ENCODE data around the gene LMBR1L.

LMBR1L gene

DNA sequence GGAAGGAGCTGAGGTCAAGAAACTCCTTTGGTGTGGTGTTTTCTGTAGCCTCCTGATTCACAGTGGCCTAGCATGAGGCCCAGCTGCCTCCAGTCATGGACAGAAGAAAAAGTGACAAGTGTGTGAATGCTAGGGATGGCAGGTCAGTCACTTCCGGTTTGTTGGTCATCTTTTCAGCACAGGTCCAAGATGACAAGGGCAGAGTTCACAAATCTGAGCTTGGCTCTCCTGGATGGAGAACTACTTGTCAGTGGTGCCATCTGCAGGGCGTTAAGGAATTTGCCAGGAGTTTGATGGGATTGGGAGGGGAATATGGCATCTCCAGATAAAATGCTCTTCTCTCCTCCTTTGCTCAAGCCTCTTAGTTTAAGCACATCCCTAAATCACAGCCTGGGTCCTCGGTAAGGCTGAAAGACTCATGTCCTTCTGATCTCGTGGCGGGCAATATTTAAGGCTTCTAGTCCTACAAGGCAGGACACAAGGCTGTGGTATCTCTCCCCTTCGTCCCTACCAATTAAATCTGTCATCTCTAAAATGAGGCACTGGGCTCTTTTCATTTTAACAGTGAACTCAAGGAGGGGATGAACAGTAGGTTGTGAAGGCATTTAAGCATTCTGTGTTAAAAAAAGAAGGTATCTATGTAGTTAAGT lies 10.5 kb upstream of the LMBR1L start:
- in situ Hi-C loops (cut with HindIII; ENCODE audit: low sequenced_read_pairs) = loop anchor here (10.0 kb wide), 1 partner anchor 56 kb away; the partner anchor contains the start of genes KMT2D and RHEBL1

GRCh38 chr12:49111206-49111605 lies 559 bp upstream of the LMBR1L start:
- in situ Hi-C loops (cut with HindIII; ENCODE audit: low sequenced_read_pairs) = no loop called here

DNA sequence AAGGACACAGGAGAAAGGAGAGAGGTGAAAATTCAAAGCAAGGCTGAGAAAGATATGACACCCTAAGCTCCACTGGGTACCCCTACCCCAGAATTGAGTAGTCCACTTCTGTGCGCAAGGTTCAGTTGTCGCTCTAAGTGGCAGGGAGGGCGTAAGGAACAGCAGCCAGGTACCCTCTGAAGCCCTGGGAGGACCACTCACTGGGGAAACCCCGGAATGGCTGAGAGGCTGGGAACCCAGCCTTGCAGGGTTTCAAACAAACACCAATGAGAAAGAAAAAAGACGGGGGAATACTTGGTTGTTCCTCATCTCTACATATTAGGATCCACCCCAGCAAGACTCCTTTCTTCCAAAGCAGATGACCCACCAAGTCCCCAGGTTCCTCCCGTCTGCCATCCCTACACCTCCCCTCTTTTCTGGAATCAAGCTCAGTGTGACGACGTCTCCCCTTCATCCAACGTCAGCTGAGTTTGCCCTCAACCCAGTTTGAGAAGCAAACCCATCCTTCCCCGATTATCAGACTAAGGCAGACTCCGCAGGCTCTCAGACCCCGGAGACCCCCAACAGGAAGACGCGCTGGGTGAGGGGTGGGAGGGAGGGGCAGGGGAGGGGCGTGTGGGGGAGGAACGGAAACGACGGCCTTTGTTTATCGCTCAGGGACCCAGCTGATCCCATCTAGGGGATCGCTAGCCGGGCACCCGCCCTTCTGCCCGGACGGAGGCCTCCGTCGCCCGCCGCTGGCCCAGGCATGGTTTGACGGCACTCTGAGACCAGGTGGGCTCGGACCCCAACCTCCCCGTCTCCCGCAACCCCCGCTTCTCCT lies 795 bp downstream of the LMBR1L start:
- in situ Hi-C loops (cut with HindIII; ENCODE audit: low sequenced_read_pairs) = no loop called here

DNA sequence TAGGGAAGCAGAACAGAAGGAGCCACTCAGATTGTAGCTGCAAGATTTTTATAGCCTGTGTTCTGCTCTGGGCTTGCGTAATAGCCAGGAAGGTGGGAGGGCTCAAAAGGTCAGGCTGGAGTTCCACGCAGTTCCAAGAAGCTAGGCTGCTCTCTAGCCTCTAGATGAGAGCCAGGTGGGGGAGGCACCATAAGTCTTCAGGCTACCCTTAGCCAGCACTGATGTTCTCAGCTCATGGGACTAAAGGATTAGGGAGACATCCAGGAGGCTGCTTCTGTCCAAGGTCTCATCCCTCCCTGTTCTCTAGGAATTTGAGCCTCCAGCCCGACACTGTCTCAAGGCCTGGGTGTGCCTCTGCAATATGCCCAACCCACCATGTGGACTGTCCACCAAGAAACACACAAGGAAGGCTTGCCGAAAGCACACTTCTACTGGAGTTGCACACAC lies 1.7 kb downstream of the LMBR1L start:
- in situ Hi-C loops (cut with HindIII; ENCODE audit: low sequenced_read_pairs) = no loop called here

- in situ Hi-C loops (cut with HindIII; ENCODE audit: low sequenced_read_pairs) = no loop called here
Measured at GRCh38 chr12:49105504-49106084, 5.1 kb downstream of the LMBR1L start.

DNA sequence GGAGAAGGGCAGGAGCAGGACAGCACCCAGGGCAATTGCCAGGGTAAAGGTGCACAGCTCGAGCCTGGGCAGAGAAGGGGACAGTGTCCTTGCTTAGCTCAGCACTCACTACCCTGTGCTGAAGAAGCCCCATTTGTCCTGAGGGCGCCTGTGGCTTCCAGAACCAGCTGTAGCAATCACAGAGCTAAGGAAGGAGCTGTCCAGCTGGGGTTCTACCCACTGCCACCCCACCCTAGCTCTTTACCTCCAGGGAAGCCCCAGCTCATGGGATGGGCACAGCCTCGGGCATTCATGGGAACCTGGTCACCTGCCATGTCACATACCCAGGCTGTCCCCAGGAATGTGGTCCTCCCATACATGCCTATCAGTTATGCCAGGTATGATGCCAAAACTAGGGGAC lies 5.8 kb downstream of the LMBR1L start:
- in situ Hi-C loops (cut with HindIII; ENCODE audit: low sequenced_read_pairs) = no loop called here

- in situ Hi-C loops (cut with HindIII; ENCODE audit: low sequenced_read_pairs) = no loop called here
Measured at GRCh38 chr12:49100380-49100779, 10.3 kb downstream of the LMBR1L start.

DNA sequence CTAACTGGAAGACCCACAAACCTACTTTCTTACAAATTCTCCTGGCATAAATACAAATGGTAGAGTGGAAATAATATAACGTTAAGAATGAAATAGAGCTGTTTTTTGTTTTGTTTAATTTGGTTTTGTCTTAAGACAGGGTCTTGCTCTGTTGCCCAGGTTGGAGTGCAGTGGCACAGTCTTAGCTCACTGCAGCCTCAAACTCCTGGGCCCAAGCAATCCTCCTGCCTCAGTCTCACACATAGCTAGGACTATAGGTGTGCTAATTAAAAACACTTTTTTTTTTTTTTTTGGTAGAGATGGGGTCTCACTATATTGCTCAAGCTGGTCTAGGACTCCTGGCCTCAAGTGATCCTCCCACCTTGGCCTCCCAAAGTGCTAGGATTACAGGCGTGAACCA lies 11.9 kb downstream of the LMBR1L start:
- in situ Hi-C loops (cut with HindIII; ENCODE audit: low sequenced_read_pairs) = no loop called here

DNA sequence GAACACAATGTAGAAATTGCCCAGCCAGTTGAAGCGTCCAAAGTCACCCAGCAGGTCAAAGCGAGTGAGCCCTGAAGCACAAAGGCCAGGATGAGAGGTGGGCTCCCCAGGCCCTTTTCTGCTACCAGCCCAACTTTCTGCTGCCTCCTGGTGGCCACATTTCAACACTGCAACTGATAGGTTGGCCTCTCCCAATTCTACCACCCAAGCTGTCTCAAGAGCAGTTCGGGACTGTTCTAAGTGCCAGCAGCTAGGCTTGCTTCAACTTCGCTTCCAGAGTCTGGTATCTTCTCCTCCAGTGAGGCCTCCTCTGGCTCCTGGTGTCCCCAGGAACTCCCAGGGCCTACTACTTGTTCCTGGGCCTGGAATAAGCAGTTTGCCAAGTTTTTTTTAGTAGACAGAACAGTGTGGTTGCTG lies 12.6 kb downstream of the LMBR1L start:
- in situ Hi-C loops (cut with HindIII; ENCODE audit: low sequenced_read_pairs) = no loop called here

DNA sequence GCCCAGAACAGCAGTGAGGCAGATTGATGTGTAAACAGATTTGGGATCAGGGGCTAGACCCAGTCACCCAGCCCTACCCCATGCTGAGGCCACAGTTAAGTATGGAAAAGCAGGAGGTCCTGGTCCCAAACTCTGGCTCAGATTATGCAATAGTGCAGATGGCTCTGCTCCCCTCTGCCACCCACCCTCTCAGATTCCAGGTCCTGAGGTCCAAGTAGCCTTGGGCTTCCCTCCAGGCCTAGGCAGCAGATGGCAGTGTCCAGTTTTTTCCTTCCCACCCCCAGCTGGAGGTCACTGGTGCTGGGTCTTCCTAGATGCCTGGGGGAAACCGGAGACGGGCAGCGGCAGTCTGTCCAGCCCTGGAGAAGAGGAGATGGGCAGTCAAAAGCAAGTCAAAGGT lies 13.3 kb downstream of the LMBR1L start:
- in situ Hi-C loops (cut with HindIII; ENCODE audit: low sequenced_read_pairs) = no loop called here

GRCh38 chr12:49094975-49095365 lies 15.7 kb downstream of the LMBR1L start:
- in situ Hi-C loops (cut with HindIII; ENCODE audit: low sequenced_read_pairs) = no loop called here

- in situ Hi-C loops (cut with HindIII; ENCODE audit: low sequenced_read_pairs) = no loop called here
Measured at GRCh38 chr12:49094160-49094974, 16.3 kb downstream of the LMBR1L start, which contains the start of gene DHH. DHH (minus strand) TSS chr12:49094801; CDS start chr12:49094512, 289 bp downstream.

DNA sequence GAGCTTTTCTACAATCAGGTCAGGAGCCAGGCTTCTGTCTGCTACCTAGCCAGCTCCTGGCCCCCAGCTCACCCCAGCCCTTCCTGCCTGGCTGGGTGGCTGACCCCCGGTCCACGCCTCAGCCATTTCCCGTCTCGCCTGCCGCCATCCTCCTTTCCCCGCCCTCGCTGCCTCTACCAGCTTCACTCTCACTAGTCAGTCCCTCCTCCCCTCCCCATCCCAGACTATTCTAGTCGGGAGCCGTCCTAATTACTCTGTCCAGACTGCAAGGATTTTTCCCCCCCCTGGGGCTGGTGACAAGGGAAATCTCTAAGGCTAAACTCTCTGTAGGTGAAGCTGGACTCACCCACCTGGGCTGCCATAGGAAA lies 16.9 kb downstream of the LMBR1L start:
- in situ Hi-C loops (cut with HindIII; ENCODE audit: low sequenced_read_pairs) = no loop called here

GRCh38 chr12:49092816-49093406 lies 17.7 kb downstream of the LMBR1L start:
- in situ Hi-C loops (cut with HindIII; ENCODE audit: low sequenced_read_pairs) = no loop called here

DNA sequence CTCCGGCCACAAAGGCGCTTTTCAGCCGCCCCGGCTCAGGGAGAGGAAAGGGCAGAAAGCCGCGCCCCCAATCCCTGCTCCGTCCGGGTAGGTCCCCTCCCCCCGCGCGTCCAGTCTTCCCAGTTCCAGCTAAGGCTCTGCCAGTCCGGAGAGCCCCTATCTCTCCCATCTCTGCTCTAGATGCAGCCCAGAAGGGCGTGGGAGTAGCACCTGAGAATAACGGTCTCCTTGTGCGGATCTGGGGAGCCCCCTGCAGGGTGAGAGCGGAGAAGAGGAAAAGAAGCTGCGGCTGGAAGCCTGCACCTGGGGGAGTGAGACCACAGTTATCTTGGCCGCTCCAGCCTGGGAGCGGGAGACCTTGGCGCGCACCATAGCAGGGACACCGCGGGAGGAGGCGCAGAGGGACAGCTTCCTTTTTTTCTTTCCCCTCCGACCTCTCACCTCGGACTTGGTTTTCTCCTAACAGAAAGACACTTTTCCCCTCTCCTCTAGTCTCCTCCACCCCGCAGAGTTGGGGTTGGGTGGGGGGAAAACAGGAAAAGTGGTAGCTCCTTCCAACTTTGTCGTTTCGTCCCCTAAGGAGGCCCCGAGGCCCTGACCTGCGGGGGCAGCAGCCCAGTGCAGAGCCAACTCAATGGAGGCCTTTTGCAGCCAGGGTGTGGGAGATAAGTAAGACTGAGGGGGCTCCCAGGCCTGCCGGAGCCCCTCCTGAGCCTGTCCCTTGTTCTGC lies 18.4 kb downstream of the LMBR1L start:
- in situ Hi-C loops (cut with HindIII; ENCODE audit: low sequenced_read_pairs) = no loop called here

GRCh38 chr12:49091836-49092085 lies 18.9 kb downstream of the LMBR1L start:
- in situ Hi-C loops (cut with HindIII; ENCODE audit: low sequenced_read_pairs) = no loop called here

DNA sequence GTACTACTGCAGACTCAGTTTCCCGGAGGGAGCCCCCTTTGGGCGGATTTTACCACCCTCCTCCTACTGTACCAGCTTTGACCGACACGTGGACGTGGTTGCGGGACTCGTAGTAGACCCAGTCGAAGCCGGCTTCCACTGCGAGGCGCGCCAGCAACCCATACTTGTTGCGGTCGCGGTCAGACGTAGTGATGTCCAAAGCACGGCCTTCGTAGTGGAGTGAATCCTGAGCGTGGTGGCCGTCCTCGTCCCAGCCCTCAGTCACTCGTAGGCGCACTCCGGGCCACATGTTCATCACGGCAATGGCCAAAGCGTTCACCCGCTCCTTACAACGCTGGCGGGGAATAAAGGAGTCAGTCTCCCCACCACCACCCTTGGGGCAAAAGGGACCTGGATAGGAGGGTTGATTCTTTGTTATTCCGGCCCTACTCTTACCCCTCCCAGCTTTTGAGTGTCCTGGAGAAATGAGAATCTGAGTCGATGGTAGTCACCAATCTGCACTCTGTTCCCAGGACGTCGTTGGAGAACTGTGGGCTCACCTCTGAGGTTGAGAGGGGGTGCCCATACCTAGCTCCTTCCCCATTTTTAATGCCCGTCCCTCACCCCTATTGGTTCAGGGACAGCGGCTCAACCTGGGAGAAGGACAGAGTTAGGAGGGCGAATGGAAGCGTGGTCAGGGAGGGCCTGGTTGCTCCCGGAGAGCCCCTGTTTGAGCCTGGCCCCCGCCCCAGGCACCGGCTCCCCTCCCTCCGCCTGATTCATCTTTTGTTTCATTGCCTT lies 19.4 kb downstream of the LMBR1L start:
- in situ Hi-C loops (cut with HindIII; ENCODE audit: low sequenced_read_pairs) = no loop called here

- in situ Hi-C loops (cut with HindIII; ENCODE audit: low sequenced_read_pairs) = no loop called here
Measured at GRCh38 chr12:49089821-49090773, 20.6 kb downstream of the LMBR1L start.
